GM19328 (cell line): ENCODE data around the gene KTN1.

Experiments
- ATAC-seq: cut with Tn5 transposase; IDR thresholded peaks from one replicate; pipeline ENCODE4 v1.9.1; 2021; ENCODE audit warnings: mild to moderate bottlenecking, moderate library complexity; ENCODE audit not compliant: unreplicated experiment

KTN1 gene

DNA sequence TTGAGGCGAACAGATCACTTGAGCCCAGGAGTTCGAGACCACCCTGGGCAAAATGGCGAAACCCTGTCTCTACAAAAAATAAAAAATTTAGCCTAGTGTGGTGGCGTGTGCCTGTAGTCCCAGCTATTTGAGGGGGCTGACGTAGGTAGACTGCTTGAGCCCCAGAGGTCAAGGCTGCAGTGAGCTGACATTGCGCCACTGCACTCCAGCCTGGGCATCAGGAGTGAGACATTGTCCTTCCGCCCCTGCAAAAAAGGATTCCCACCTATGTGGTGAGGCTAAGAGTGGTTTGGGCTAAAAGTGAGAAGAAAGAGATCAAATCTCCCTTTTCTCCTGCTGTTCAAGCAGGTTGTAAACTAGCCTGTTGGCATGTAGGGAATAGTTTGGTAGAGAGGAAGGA lies 5.0 kb upstream of the KTN1 start:
- ATAC-seq, result no peak

DNA sequence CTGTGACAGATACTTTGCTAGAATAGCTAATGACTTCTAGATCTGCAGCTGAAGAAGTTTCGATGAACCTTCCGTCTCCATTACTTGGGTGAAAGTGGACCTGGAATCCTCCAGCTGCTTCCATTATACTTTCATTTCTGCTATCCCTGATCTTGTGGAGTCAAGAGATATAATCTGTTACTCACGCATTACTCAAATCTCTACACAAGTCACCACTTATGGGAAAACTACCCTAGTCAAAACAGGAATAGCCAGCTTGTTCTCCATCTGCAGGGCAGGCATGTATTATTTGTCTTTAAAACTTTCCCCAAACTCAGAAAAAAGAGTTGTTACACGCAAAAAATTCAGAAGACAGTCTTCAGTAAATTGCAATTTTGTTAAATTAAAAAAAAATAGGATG lies 2.8 kb upstream of the KTN1 start:
- ATAC-seq, result no peak

GRCh38 chr14:55578511-55578910 lies 1.5 kb upstream of the KTN1 start:
- no peak for ATAC-seq

DNA sequence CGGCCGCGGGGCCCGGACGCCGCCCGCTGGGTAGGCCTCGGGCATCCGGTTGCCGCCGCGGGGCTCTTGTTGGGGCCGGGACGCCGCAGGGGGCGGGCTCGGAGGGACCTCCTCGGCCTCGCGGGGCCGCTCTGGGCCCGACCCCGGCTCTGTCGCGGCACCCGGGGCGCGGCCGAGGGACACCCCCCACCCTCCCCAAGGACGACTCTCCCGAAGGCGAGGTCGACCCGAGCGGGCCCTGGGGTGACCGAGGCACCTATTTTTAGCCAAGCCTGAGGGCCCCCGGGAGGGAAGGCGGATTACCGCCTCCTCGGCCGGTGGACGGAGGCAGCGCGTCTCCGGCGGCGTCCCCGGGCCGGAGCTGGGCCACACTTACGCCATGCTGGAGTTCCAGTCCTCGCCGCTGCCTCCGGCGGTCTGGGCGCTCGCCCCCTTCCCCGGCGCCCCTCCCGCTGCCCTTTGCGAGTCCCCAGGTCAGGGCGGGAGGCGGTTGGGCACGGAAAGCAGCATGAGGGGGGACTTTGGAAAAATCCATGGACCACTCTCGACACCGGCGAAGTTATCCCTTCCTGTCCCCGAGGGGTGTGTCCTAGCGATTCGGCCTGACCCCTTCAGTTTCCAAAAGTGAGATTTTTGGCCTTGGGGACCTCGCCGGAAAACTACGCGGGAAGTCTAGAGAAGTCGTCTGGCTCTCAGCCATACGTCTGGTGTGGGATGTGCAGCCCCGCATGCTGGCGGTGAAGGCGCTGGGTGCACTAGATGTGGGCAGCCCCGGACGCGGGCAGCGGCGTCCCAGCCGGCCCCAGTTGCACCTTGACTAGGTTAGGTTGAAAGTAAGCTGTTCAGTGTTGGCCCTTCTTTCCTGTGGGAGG lies 699 bp downstream of the KTN1 start:
- peak; percentile 49 for ATAC-seq

GRCh38 chr14:55581342-55581771 lies 1.4 kb downstream of the KTN1 start:
- no peak for ATAC-seq

- ATAC-seq, result no peak
These were observed 2.7 kb downstream of the KTN1 start for GRCh38 chr14:55582746-55583145.

GRCh38 chr14:55583942-55584468 lies 4.0 kb downstream of the KTN1 start:
- ATAC-seq, result no peak

DNA sequence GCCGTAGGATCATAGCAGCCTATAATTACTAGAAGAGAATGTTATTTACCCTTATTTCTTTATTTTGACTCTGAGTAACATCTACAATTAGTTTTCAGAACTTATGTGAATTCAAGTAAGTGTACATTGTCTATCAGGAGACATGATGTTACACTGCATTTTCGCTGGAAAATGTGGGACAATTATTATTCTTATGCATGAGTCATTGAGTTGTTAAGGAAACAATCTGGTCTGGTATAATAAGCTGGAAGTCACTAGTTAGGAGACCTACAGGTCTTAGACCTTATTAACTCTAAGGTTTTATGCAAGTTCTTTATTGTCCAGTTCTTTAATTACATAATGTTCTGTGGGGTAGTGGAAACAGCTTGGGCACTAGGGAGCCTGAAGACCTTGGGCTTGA lies 5.8 kb downstream of the KTN1 start:
- ATAC-seq, result no peak

- ATAC-seq, result no peak
These were observed 6.4 kb downstream of the KTN1 start for GRCh38 chr14:55586411-55586810.

- no peak for ATAC-seq
These were observed 7.8 kb downstream of the KTN1 start for GRCh38 chr14:55587847-55588246.

GRCh38 chr14:55588259-55588699 lies 8.3 kb downstream of the KTN1 start:
- ATAC-seq, result no peak

DNA sequence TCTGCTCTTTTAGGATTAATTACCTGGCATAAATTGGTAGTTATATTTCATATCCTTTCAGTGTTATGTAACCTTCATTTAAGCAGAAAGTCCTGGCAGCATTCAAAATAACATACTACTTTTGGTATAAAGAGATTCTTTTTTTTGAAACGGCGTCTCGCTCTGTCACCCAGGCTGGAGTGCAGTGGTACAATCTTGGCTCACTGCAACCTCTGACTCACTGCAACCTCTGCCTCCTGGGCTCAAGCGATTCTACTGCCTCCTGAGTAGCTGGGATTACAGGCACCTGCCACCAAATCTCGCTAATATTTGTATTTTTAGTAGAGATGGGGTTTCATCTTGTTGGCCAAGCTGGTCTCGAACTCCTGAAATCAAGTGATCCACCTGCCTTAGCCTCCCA lies 9.2 kb downstream of the KTN1 start:
- ATAC-seq, result no peak

DNA sequence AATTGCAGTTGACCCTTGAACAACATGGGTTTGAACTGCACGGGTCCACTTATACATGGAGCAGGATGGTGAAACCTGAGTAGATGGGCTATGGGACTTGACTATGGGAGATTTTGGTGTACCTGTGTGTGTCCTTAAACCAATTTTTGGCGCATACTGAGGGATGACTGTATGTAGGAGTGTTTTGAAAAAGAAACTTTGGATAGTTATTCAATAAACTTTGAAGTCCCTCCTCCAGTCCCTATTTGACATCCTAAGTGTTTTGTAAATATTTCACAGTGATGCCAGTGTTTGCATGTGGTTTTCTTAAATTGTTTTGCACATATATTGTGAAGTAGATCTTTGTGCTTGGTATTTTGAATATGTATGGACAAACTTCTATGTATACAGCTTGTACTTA lies 12.4 kb downstream of the KTN1 start:
- no peak for ATAC-seq

DNA sequence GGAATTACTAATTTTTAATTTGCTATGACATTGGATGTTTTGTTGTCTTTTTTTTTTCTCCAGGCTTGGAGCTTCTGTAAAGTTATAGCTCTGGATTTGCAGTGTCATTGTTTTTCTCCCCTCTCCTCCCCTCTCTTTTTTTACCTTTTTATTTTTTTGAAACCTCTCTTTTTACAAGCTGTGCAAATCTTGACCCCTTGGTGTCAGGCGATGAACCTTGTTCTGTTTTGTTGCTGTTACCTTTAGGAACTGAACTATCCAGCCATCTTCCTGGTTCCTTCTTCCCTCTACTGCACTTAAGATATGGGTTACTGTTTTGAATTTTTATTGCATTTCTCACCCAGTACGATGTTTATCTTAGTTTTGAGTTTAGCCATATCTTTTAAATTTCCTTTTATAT lies 13.7 kb downstream of the KTN1 start:
- no peak for ATAC-seq

GRCh38 chr14:55599250-55599879 lies 19.4 kb downstream of the KTN1 start:
- no peak for ATAC-seq

GRCh38 chr14:55600784-55601561 lies 21.0 kb downstream of the KTN1 start:
- no peak for ATAC-seq

- ATAC-seq, result no peak
These were observed 23.5 kb downstream of the KTN1 start for GRCh38 chr14:55603401-55603953.

DNA sequence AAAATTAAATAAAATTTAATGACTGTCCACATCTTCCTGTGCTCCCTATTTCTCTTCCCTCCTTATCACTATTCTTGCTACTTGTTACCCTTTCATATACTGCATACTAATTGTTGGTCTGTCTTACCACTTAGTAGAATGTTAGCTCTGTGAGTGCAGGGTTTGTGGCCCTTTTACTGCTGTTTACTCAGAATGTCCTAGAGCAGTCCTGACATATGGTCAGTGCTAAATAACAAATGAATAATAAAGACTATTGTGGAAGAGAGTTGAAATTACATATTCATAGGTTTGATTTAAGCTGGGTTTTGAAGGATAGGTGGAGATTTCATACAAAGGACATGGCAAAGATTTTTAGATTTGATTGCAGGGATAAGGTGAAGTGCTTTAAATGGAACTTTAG lies 24.5 kb downstream of the KTN1 start:
- no peak for ATAC-seq

GRCh38 chr14:55604900-55605418 lies 25.0 kb downstream of the KTN1 start:
- no peak for ATAC-seq

GRCh38 chr14:55605793-55606192 lies 25.8 kb downstream of the KTN1 start:
- no peak for ATAC-seq

GRCh38 chr14:55607386-55607785 lies 27.4 kb downstream of the KTN1 start:
- ATAC-seq, result no peak
